8988T (cell line): Measurements from ENCODE around the gene PPCS.
"Not testable (repeated sequence)": the region's sequence is repeated elsewhere in the genome, so short reads cannot be mapped to it uniquely, and the experiment has no call there.

ENCODE experiments used
- DNase-seq: peaks from one replicate; pipeline ENCODE4 v3.0.0; 2011

Gene PPCS

DNA sequence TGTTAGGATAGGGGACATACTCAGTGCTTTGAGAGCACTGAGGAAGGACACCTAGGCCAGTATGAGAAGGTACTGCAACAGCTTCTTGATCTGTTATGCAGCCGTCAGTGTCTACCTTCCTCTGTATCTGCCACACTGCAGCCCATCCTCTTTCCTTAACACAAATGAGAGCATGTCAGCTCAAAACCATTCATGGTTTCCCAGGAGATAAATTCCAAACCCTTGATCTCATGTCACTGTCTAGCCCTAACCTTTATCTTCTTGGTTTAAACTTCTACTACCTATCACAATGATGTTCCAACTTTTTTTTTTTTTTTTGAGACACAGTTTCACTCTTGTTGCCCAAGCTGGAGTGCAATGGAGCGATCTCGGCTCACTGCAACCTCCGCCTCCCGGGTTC is 1.9 kb upstream of the PPCS start:
- DNase-seq, result no peak

DNA sequence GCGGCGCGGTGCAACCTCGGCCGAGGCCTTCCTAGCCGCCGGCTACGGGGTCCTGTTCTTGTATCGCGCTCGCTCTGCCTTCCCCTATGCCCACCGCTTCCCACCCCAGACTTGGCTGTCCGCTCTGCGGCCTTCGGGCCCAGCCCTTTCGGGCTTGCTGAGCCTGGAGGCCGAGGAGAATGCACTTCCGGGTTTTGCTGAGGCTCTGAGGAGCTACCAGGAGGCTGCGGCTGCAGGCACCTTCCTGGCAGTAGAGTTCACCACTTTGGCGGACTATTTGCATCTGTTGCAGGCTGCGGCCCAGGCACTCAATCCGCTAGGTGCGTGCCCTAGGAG is 379 bp downstream of the PPCS start:
- DNase-seq, result no peak

DNA sequence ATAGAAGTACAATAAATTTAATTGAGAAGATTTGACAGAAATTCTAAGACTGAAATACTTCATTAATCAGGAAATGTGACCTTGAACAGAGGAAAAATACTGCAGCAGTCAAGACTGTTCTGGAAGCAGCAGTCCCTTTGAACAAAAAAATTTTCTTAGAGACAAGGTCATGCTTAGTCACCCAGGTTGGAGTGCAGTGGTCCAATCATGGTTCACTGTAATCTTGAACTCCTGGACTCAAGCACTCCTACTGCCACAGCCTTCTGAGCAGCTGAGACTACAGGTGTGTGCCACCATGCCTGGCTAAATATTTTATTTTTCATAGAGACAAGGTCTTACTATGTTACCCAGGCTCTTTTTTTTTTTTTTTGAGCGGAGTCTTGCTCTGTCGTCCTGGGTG is 4.9 kb downstream of the PPCS start:
- no peak for DNase-seq

DNA sequence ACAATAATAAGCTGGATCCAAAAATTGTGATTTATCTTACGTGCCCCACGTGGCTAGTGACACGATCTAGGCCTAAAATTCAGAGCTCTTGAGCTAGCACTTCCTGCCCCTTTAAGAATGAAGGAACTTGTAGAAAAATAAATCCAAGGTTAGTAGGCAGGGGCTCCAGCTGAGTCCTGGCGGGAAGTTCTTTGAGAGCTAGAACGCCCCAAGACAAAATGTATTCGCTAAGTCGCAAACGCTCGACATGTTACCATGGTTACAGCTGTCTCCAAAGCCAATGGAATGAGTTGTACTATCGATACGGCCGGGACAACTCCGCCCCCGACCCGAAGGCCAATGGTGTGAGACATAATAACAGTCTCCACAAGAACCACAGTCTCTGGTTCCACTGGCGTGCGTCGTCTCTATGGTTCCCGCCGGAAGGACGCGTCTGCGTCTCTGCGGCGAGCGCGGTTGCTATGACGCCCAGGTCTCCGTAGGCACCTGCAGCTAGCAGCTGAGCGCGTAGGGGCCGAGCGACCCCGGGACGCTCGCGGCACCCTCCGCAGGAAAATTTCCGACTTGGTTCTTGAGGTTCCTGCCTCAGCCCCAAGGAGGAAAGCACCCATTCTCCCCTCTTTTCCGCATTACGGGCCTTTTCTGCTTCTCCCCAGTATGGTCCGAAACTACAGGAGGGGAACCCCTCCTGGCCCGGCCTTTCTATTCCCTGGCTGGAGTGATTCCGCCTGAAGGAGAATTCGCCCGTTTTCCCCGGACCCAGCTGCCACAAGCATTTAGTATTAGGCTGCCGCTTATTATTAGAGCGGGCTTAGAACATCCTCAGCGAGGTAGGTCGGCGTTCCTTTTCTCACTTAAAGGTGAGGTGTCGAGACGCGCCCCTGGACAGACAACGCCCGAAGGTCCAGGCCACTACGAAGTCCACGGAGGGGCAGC is 6.8 kb downstream of the PPCS start, which contains the start of gene CCDC30:
Gene CCDC30, plus strand, starts transcription at position 459 of the 936 bp plus-strand sequence. CDS start 17,266 bp downstream, outside the sequence.
- DNase-seq, result peak; percentile 56

DNA sequence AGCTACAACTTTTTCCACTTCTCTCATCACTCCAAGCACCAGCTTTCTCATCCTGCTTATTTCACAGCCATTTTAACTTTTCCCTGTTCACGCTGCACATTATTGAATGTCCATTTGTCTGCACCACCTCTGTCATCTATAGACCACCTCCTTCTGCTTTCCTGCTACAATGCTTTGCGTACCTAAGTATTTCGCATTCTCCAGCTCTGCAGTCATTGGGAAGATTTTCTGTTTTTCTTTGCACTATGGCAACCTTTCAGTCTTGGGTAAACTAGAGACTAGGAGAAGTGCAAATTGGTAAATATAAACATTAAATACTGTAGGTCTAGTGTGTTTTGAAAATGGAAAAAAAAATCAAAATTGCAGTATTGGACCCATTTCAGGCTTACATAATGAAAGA is 7.6 kb downstream of the PPCS start:
- DNase-seq, result no peak

DNA sequence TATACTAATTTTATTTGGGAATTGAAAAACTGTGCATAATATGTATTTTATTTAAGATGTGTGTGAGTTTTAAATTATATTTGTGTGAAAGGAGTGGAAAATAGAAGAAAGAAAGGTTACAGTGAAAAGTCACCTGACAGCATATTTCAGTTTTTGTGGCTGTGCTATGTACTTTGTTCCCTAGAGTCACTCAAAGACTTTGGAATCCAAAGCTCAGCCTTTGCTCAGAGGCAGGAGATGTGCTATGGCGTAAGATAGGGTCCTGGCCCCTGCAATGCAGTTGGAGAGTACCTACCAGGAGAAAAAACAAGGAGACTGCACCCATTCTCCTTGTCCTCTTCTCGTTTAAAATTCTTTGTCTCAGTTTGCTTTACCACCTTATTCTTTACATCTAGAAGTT is 9.7 kb downstream of the PPCS start:
- no peak for DNase-seq

DNA sequence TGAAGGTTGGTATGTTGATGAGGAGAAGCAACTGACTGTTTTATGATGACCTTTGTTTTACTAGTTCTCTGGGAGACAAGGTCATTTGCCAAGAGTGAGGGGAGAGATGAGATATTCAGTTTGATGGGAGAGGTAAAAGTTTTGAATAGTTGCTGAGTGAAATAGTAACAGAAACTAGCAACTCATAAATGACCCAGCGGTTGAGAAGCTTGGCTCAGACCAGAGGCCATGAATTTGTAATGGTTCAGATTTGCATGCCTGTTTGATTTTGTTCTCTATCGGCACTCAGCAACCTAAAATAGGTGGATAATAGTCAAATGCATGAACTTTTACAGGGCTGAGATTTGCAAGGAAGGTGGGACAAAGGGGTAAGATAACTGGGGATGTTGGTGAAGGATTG is 13.4 kb downstream of the PPCS start:
- DNase-seq, result no peak

DNA sequence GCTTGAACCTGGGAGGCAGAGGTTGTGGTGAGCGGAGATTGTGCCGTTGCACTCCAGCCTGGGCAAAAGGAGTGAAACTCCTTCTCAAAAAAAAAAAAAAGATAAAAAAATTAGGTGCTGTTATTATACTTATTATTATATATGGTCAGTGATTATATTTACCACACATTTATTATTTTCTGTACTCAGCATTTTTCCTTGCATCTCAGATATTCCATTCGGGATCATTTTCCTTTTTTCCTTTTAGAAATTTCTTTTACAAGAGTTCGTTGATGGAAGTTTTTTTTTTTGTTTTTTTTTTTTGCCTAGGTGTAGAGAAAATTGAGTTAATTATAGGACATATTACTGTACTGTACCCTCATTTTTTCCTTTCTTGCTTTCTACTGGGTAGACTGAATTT is 20.3 kb downstream of the PPCS start:
- no peak for DNase-seq

DNA sequence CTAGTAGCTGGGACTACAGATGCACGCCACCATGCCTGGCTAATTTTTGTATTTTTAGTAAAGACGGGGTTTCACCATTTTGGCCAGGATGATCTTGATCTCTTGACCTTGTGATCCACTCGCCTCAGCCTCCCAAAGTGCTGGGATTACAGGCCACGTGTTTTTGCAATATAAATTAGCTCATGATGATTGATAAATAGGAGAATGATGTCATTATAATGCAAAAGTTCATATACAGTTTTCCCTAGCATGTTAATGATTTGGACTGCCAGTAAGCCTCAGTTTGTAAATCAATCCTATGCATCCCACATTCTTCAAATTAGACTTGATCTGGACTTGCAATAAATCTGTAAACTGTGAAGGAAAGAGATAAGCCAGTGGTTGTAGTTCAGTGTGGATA is 21.0 kb downstream of the PPCS start:
- DNase-seq, result not testable (repeated sequence)

DNA sequence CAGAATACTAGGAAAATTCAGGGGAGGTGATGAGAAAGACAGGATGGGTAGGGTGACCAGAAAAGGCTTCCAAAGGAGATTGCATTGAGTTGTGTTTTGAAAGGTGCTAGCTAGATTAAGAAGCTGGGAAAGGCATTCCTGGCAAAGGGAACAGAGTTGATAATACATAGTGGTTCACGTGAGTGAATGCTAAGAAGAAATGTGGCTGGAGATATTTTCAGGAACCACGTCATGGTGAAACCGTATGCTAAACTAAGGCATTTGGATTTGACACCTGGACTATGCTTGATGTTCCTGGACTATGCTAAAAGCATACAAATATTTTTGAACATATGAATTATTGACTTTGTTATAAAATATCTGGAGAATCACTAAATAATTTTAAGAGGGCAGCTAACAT is 21.4 kb downstream of the PPCS start:
- DNase-seq, result no peak

DNA sequence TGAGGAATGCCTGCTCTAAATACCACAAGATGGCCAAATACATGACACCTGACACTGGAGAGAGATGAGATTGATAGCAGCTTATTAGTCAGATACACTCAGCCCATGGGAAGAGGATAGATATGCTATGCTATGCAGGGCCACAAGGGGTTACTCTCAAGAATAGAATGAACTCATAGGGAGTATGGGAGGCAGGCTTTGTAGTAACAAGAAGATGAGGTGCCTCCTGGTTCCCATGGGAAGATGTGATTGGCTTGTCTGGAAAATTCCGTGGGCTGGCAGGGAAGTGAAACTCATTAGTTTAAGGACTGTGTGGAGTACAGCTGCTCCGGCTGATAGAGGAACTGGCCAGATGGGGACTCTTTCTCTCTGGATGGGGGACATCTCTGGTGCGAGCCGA is 23.3 kb downstream of the PPCS start:
- no peak for DNase-seq

DNA sequence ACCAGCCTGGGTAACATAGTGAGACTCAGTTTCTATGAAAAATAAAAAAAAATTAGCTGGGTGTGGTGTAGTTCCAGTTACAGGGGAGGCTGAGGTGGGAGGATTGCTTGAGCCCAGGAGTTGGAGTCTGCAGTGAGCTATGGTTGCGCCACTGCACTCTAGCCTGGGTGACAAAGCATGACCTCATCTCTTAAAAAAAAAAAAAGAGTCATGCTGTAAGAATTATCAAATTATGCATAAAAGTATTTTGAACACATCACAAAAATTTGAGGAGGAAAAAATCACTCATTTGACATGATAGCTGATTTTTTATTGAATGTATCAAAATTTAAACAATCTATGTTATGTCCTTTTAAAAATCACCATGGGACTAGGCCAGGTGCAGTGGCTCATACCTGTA is 24.6 kb downstream of the PPCS start:
- DNase-seq, result no peak

DNA sequence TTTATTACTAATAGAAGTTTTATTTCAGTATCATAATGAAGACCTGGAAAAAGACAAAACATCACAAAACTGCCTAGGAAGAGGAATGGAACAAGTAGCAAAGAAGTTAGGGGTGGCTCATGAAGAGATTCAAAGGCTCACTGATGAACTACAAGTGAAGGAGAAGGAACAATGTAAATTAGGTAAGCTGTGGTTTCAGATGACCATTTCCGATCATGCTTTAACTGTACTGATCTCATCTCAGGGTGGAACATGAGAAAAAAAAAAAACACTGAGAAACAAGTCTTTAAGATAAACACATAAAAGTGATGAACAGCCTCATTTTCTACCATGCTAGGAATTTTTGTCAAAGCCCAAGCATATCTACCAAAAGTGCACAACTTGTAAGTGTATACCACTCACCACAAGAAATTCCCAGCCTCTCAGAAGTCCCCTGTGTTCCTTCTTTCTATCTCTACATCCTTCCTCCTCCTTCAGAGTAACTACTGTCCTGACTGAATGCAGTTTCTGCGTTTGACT is 26.4 kb downstream of the PPCS start:
- no peak for DNase-seq

DNA sequence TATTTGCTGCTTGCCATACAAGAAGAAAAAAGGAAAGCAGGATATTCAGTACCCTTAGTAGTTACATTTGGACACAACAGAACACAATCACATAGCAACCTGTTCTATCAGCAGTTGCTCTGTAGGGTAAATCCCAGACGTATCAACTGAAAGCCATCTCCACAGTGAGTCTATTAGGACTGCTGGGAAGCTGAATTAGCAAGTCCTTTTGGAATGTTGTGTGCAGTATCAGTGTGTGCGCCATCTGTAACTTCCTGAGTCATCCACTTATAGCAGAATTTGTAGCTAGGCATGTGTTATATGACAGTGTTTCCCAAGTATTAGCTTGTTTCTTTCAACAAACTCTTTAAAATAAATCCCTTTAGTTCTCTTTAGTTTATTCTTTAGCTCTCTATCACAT is 28.0 kb downstream of the PPCS start:
- no peak for DNase-seq

DNA sequence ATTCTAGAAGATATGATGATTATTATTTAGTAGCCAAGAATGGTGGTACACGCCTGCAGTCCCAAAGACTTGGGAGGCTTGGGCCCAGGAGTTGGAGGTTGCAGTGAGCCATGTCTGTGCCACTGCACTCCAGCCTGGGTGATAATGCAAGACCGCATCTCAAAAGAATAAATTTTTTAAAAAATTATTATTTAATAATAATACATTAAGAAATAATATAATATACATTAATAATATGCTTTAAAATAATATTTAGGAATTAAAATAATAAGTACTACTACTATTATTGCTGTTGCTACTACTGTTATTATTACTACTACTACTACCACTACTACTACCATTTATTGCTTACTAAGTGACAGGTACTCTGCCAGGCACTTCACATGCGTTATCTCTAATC is 33.9 kb downstream of the PPCS start:
- no peak for DNase-seq

DNA sequence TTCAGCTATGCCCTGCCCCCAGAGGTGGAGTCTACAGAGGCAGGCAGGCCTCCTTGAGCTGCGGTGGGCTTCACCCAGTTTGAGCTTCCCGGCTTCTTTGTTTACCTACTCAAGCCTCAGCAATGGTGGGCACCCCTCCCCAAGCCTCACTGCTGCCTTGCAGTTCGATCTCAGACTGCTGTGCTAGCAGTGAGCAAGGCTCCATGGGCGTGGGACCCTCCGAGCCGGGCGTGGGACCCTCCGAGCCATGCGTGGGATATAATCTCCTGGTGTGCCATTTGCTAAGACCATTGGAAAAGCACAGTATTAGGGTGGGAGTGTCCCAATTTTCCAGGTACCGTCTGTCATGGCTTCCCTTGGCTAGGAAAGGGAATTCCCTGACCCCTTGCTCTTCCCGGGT is 45.7 kb downstream of the PPCS start:
- not testable (repeated sequence) for DNase-seq

DNA sequence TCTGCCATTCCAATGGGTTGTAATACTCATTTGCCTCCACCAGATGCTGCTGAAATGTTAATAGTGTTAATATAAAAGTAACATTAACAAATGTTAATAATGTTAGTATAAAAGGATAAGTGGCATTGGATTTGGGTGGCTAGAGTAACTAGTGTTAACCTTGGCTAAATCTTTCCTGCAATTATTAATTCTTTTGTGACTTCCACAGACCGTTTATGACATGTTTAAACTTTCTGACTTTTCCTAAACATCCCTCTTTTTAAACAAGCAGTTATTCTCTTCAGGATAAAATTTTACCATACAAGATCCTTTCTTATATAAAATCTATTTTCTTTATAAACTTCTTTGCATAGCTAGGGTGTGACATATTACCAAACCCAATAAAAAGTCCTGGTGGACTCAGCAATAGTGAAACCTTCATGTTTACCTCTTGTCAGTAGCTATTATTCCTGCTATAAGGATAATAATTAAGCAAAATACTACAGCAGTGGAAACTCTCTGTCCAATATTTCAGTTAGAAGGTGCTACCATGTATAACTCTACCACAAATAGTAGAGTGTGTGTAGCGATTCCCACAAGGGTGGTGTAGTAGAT is 48.3 kb downstream of the PPCS start:
- DNase-seq, result no peak

DNA sequence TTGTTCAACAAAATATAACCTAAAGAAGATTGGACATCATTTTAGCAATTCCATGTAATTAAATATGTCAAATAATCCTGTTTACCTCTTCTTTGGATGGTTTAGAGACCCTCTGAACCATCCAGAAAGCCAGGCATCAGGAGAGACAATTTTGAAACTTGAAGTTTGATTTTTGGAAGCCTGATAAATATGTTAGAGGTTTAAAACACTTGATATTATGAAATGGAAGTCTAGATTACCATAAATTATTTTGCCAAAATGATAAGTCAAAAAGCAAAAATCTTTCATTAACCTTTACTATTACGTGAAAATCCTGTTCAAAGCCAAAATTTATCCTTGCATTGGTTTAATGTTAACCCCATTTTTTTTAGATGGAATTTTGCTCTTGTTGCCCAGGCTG is 50.2 kb downstream of the PPCS start:
- no peak for DNase-seq
